ENCODE results near the gene ENKUR.

ENKUR gene

DNA sequence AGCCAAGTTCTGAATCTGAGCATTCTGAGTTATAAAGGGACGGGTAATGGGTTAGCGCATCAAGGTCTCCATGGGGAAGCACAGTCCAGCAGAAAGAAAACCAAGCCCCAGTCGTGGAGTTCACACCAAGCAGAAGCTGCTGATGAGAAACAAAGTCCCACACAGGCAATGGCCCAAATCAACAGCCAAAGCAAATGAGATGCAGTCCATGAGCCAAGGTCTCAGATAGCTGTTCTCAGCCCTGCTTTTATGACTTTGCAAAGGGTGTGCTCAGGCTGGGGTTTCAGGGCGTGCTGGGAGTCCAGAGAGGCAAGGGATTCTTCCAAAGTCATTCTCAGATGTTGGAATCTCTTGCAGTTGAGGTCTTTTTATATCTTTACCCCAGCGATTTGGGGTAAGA, 32.5 kb upstream of the ENKUR start:
- H3K27me3 ChIP-seq (ENCODE audit: low read depth, low read length): no peaks in the 10 kb centered on the region
- no peaks in the 10 kb centered on the region for H3K4me1 ChIP-seq (ENCODE audit: low read length)
- H4K20me1 ChIP-seq (ENCODE audit: insufficient read depth, low read length): no peaks in the 10 kb centered on the region
- H3K4me2 ChIP-seq (ENCODE audit: low read length): no peak overlapping the region
- H2AFZ ChIP-seq (ENCODE audit: low read depth, low read length): no peak overlapping the region
- H3K79me2 ChIP-seq (ENCODE audit: low read length): no peaks in the 10 kb centered on the region
- H3K36me3 ChIP-seq (replicated peaks; ENCODE audit: low read depth, low read length): no peaks in the 10 kb centered on the region
- H3K27ac ChIP-seq (ENCODE audit: low read length): no peak overlapping the region
- H3K4me3 ChIP-seq (ENCODE audit: low read length): no peak overlapping the region
- H3K9ac ChIP-seq (ENCODE audit: low read length): no peak overlapping the region
- TF ChIP-seq, protein P1, sequence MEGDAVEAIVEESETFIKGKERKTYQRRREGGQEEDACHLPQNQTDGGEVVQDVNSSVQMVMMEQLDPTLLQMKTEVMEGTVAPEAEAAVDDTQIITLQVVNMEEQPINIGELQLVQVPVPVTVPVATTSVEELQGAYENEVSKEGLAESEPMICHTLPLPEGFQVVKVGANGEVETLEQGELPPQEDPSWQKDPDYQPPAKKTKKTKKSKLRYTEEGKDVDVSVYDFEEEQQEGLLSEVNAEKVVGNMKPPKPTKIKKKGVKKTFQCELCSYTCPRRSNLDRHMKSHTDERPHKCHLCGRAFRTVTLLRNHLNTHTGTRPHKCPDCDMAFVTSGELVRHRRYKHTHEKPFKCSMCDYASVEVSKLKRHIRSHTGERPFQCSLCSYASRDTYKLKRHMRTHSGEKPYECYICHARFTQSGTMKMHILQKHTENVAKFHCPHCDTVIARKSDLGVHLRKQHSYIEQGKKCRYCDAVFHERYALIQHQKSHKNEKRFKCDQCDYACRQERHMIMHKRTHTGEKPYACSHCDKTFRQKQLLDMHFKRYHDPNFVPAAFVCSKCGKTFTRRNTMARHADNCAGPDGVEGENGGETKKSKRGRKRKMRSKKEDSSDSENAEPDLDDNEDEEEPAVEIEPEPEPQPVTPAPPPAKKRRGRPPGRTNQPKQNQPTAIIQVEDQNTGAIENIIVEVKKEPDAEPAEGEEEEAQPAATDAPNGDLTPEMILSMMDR (IDR thresholded peaks at IDR 0.05; ENCODE audit: low read depth, low read length): no peak
- no peak for TF ChIP-seq EZH2phosphoT487 (IDR thresholded peaks at IDR 0.05; ENCODE audit: low read depth)
- H3K9me3 ChIP-seq (ENCODE audit: insufficient read depth, low read length): no peaks in the 10 kb centered on the region

- H3K9me3 ChIP-seq (ENCODE audit: insufficient read depth, low read length): no peaks in the 10 kb centered on the region
- H3K4me3 ChIP-seq (ENCODE audit: low read length): no peak overlapping the region
- TF ChIP-seq, protein P1 (IDR thresholded peaks at IDR 0.05; ENCODE audit: low read depth, low read length): no peak
- TF ChIP-seq EZH2phosphoT487 (IDR thresholded peaks at IDR 0.05; ENCODE audit: low read depth): no peak
- no peaks in the 10 kb centered on the region for H3K27me3 ChIP-seq (ENCODE audit: low read depth, low read length)
- no peaks in the 10 kb centered on the region for H4K20me1 ChIP-seq (ENCODE audit: insufficient read depth, low read length)
- no peak overlapping the region for H3K4me2 ChIP-seq (ENCODE audit: low read length)
- H3K4me1 ChIP-seq (ENCODE audit: low read length): no peaks in the 10 kb centered on the region
- no peak overlapping the region for H2AFZ ChIP-seq (ENCODE audit: low read depth, low read length)
- no peak overlapping the region for H3K9ac ChIP-seq (ENCODE audit: low read length)
- H3K27ac ChIP-seq (ENCODE audit: low read length): no peak overlapping the region
- H3K36me3 ChIP-seq (replicated peaks; ENCODE audit: low read depth, low read length): no peaks in the 10 kb centered on the region
- no peaks in the 10 kb centered on the region for H3K79me2 ChIP-seq (ENCODE audit: low read length)
Measured at GRCh38 chr10:25047591-25048301, 31.8 kb upstream of the ENKUR start.

GRCh38 chr10:25047088-25047487, 31.1 kb upstream of the ENKUR start:
- Histone ChIP-seq H3K9ac (ENCODE audit: low read length) (no peak overlapping the region), H3K36me3 (replicated peaks; ENCODE audit: low read depth, low read length) (no peaks in the 10 kb centered on the region)

GRCh38 chr10:25046641-25047040, 30.7 kb upstream of the ENKUR start:
- no peaks in the 10 kb centered on the region for H4K20me1 ChIP-seq (ENCODE audit: insufficient read depth, low read length)
- no peaks in the 10 kb centered on the region for H3K36me3 ChIP-seq (replicated peaks; ENCODE audit: low read depth, low read length)
- H3K27ac ChIP-seq (ENCODE audit: low read length): no peak overlapping the region
- H2AFZ ChIP-seq (ENCODE audit: low read depth, low read length): no peak overlapping the region
- H3K79me2 ChIP-seq (ENCODE audit: low read length): no peaks in the 10 kb centered on the region
- no peak overlapping the region for H3K4me3 ChIP-seq (ENCODE audit: low read length)
- H3K9ac ChIP-seq (ENCODE audit: low read length): no peak overlapping the region
- H3K9me3 ChIP-seq (ENCODE audit: insufficient read depth, low read length): no peaks in the 10 kb centered on the region
- H3K4me2 ChIP-seq (ENCODE audit: low read length): no peak overlapping the region
- no peaks in the 10 kb centered on the region for H3K27me3 ChIP-seq (ENCODE audit: low read depth, low read length)
- TF ChIP-seq, protein P1 (IDR thresholded peaks at IDR 0.05; ENCODE audit: low read depth, low read length): no peak
- no peak for TF ChIP-seq EZH2phosphoT487 (IDR thresholded peaks at IDR 0.05; ENCODE audit: low read depth)
- no peaks in the 10 kb centered on the region for H3K4me1 ChIP-seq (ENCODE audit: low read length)

More at GRCh38 chr10:25047088-25047487, 31.1 kb upstream of the ENKUR start:
- TF ChIP-seq EZH2phosphoT487 (IDR thresholded peaks at IDR 0.05; ENCODE audit: low read depth): no peak
- TF ChIP-seq, protein P1 (IDR thresholded peaks at IDR 0.05; ENCODE audit: low read depth, low read length): no peak
- H2AFZ ChIP-seq (ENCODE audit: low read depth, low read length): no peak overlapping the region
- no peaks in the 10 kb centered on the region for H3K4me1 ChIP-seq (ENCODE audit: low read length)
- H4K20me1 ChIP-seq (ENCODE audit: insufficient read depth, low read length): no peaks in the 10 kb centered on the region
- H3K9me3 ChIP-seq (ENCODE audit: insufficient read depth, low read length): no peaks in the 10 kb centered on the region
- no peak overlapping the region for H3K27ac ChIP-seq (ENCODE audit: low read length)
- no peak overlapping the region for H3K4me3 ChIP-seq (ENCODE audit: low read length)
- H3K27me3 ChIP-seq (ENCODE audit: low read depth, low read length): no peaks in the 10 kb centered on the region
- no peaks in the 10 kb centered on the region for H3K79me2 ChIP-seq (ENCODE audit: low read length)
- H3K4me2 ChIP-seq (ENCODE audit: low read length): no peak overlapping the region
